Activated T-helper 1 cell treated with anti-CD3 and anti-CD28 coated beads, Interleukin-12 subunit alpha, Interleukin-12 subunit beta, Interleukin-2, Interleukin-4 antibody, amounts not matched to agents 30 ng/mL and 10 ng/mL and 1 ng/mL, durations not matched to agents 14 hours and 24 hours and 36 hours (primary cell): Measurements from ENCODE around the gene FOXJ1. TPM values are rescaled to one million over a fixed set of nuclear protein-coding genes. Genes with fewer than 3 reads are reported as not detected.

ENCODE experiments used
- DNase-seq: peaks from one replicate; pipeline ENCODE4 v3.0.0; 2021; ENCODE audit warnings: low spot score
- H3K27ac Mint-ChIP-seq: one replicate; pipeline ENCODE4 v1.8.0; 2021; ENCODE audit warnings: mild to moderate bottlenecking, mixed read lengths
- H3K27me3 Mint-ChIP-seq: one replicate; pipeline ENCODE4 v1.8.0; 2022; ENCODE audit warnings: mild to moderate bottlenecking, moderate library complexity, mixed read lengths; ENCODE audit not compliant: insufficient read depth
- H3K36me3 Mint-ChIP-seq: one replicate; pipeline ENCODE4 v1.8.0; 2021; ENCODE audit warnings: low read depth, mixed read lengths
- H3K4me1 Mint-ChIP-seq: one replicate; pipeline ENCODE4 v1.8.0; 2021; ENCODE audit warnings: low read depth, mixed read lengths
- H3K4me3 Mint-ChIP-seq: one replicate; pipeline ENCODE4 v1.8.0; 2021; ENCODE audit warnings: mild to moderate bottlenecking, moderate library complexity, mixed read lengths
- H3K9me3 Mint-ChIP-seq: one replicate; pipeline ENCODE4 v1.8.0; 2021; ENCODE audit warnings: mixed read lengths
- intact Hi-C: fragments of 100-400 bp; cut with micrococcal nuclease; formaldehyde crosslinking; loops from one replicate; pipeline ENCODE4 v1.15.1; 2024
- total RNA-seq: library from RNA; stranded (reverse); gene quantifications from 2 replicates; pipeline ENCODE4 v1.2.3, GENCODE V29; 2022

The FOXJ1 gene
- total RNA-seq, 1 donor from 2014 or later, result not detected

DNA sequence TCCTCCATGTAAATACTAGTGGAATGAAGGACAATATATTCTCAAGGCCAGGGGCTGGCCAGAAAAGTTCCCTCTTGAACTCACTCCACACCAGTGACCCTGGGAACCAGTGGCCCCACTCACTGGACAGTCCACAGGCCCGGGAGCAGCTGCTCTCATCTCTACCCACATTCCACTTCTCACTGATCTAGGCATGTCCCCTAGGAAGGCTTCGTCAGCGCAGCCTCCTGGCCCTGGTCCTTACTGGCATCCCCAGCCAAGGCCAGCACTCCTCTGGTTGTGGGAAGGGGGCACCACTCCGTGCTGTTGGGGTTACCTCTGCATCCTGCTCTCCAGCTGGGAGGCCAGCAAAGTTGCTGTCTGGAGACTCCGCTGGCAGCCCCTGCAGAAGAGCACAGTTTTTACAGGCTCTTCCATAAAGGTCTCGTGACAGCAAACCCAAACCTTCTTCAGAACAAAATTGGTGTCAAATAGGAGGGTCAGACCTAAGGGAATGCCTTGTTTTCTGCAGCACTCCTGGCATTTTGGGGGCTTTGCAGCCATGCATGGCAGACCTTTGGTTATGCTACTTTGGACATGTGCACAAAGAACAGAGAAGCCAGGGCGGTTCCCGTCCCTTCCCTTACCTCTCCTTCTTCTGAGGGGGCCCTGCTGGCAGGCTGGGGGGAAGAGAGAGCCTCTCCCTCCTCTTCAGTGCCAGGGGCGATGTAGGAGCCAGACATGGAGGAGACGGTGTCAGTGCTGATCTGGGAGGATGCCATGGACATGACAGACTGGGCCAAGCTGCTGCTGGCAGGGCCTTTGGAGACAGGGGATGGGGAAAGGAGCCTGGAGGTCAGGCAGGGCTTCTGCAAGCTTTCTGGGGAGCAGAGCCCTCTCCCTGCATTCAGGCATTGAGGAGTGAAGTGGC lies 14.1 kb upstream of the FOXJ1 start:
- Mint-ChIP-seq H3K4me3 (no peak overlapping the region), H3K27ac (no peak overlapping the region), H3K36me3 (peaks cover 62% of the 10 kb centered on the region), H3K4me1 (peaks cover 26% of the 10 kb centered on the region), H3K27me3 (no peaks in the 10 kb centered on the region), H3K9me3 (no peaks in the 10 kb centered on the region)
- intact Hi-C loops, result no loop called here
- no peak for DNase-seq

- no peaks in the 10 kb centered on the region for H3K9me3 Mint-ChIP-seq
- DNase-seq, result no peak
- no peak overlapping the region for H3K27ac Mint-ChIP-seq
- H3K36me3 Mint-ChIP-seq, result peaks cover 59% of the 10 kb centered on the region
- intact Hi-C loops, result no loop called here
- H3K4me3 Mint-ChIP-seq, result no peak overlapping the region
- peaks cover 26% of the 10 kb centered on the region for H3K4me1 Mint-ChIP-seq
- H3K27me3 Mint-ChIP-seq, result no peaks in the 10 kb centered on the region
Observed at GRCh38 chr17:76154292-76154691, 13.2 kb upstream of the FOXJ1 start.

GRCh38 chr17:76153640-76154039 lies 12.6 kb upstream of the FOXJ1 start:
- no peaks in the 10 kb centered on the region for H3K27me3 Mint-ChIP-seq
- intact Hi-C loops, result no loop called here
- no peaks in the 10 kb centered on the region for H3K9me3 Mint-ChIP-seq
- H3K36me3 Mint-ChIP-seq, result peaks cover 53% of the 10 kb centered on the region
- no peak overlapping the region for H3K27ac Mint-ChIP-seq
- peaks cover 26% of the 10 kb centered on the region for H3K4me1 Mint-ChIP-seq
- no peak for DNase-seq
- H3K4me3 Mint-ChIP-seq, result no peak overlapping the region

DNA sequence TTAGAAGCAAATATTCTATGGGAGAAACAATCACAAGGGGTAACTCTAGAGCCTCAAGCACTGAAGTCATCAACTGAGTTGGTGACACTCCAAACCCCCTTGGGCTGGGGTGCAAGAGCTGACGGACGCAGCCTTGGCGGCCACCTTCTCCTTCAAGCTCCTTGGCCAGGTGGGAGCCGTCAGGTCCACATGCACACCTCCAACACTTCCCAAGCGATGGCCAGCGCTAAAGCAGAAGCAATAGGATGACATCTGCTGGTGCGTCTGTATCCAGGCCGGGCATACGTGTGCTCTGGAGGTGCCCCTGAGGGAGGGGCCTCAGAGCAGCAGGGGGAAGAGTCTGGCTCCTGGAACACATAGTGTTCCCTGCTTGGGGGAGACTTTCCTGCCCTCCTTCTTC lies 12.2 kb upstream of the FOXJ1 start:
- intact Hi-C loops, result no loop called here

GRCh38 chr17:76152591-76152990 lies 11.5 kb upstream of the FOXJ1 start:
- Mint-ChIP-seq H3K9me3 (no peaks in the 10 kb centered on the region), H3K27me3 (no peaks in the 10 kb centered on the region), H3K4me3 (no peak overlapping the region), H3K36me3 (peaks cover 44% of the 10 kb centered on the region), H3K4me1 (peaks cover 28% of the 10 kb centered on the region), H3K27ac (no peak overlapping the region)
- no peak for DNase-seq
- intact Hi-C loops, result no loop called here

More for the DNA sequence above, 12.2 kb upstream of the FOXJ1 start:
- H3K4me3 Mint-ChIP-seq, result no peak overlapping the region
- no peaks in the 10 kb centered on the region for H3K9me3 Mint-ChIP-seq
- H3K27me3 Mint-ChIP-seq, result no peaks in the 10 kb centered on the region
- H3K4me1 Mint-ChIP-seq, result peaks cover 26% of the 10 kb centered on the region
- H3K27ac Mint-ChIP-seq, result no peak overlapping the region
- peaks cover 50% of the 10 kb centered on the region for H3K36me3 Mint-ChIP-seq
- DNase-seq, result no peak

DNA sequence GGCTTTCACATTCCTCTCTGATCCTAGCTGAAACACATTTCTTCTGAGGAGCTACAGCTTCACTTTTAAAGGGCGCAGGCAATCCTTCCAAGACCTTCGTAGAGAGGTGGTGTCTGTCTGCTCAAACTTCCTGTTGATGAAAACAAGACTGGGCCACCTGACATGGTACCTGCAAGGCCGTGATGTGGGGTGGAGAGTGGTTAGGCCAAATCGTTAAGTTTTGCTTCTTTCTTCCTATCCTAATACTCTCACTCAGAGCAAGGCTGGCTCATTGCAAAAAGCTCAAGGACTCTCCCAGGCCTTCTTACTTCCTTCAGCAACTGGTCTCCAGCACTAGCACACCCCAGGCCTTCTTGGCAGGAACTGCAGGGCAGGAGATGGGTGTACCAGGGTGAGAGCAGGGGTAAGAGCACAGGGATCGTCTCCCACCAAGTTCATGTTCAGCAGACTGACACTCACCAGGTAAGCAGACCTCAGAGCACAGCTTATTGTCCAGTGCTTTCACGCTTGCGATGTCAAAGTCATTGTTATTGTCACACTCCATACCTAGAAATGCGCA lies 10.9 kb upstream of the FOXJ1 start:
- peaks cover 40% of the 10 kb centered on the region for H3K36me3 Mint-ChIP-seq
- H3K4me1 Mint-ChIP-seq, result peaks cover 34% of the 10 kb centered on the region
- no peak overlapping the region for H3K4me3 Mint-ChIP-seq
- no peaks in the 10 kb centered on the region for H3K27me3 Mint-ChIP-seq
- no peak for DNase-seq
- no peaks in the 10 kb centered on the region for H3K9me3 Mint-ChIP-seq
- H3K27ac Mint-ChIP-seq, result peak overlapping the region; percentile 12
- intact Hi-C loops, result no loop called here

- Mint-ChIP-seq H3K27ac (peak overlapping the region; percentile 31), H3K9me3 (no peaks in the 10 kb centered on the region), H3K27me3 (no peaks in the 10 kb centered on the region), H3K36me3 (peaks cover 32% of the 10 kb centered on the region), H3K4me1 (peaks cover 44% of the 10 kb centered on the region), H3K4me3 (no peak overlapping the region)
- no peak for DNase-seq
- intact Hi-C loops, result no loop called here
Observed at GRCh38 chr17:76150712-76151622, 9.9 kb upstream of the FOXJ1 start.

DNA sequence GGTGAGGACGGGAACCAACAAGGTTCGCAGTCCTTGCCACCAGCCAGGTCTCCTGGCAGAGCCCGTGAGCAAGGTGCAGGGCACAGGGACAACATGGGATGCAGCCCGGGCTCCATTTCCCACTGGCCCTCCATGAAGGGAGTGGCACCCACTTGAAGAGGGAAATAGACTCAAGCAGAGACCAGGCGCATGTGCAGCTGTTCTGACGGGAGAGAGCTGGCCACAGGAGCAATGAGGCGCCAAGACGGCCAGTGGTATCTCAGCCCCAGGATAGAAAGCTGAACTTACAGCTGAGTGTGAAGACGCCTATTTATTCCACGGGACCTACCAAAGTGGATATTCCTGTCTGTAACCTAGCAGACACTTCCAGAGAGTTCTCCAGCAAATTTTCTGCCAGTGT lies 8.2 kb upstream of the FOXJ1 start:
- Mint-ChIP-seq H3K36me3 (peaks cover 29% of the 10 kb centered on the region), H3K9me3 (no peaks in the 10 kb centered on the region), H3K4me1 (peaks cover 59% of the 10 kb centered on the region), H3K4me3 (no peak overlapping the region), H3K27me3 (no peaks in the 10 kb centered on the region), H3K27ac (no peak overlapping the region)
- intact Hi-C loops, result no loop called here
- DNase-seq, result no peak

- Mint-ChIP-seq H3K36me3 (peaks cover 25% of the 10 kb centered on the region), H3K27ac (no peak overlapping the region)
Observed at GRCh38 chr17:76148015-76148326, 6.9 kb upstream of the FOXJ1 start.

DNA sequence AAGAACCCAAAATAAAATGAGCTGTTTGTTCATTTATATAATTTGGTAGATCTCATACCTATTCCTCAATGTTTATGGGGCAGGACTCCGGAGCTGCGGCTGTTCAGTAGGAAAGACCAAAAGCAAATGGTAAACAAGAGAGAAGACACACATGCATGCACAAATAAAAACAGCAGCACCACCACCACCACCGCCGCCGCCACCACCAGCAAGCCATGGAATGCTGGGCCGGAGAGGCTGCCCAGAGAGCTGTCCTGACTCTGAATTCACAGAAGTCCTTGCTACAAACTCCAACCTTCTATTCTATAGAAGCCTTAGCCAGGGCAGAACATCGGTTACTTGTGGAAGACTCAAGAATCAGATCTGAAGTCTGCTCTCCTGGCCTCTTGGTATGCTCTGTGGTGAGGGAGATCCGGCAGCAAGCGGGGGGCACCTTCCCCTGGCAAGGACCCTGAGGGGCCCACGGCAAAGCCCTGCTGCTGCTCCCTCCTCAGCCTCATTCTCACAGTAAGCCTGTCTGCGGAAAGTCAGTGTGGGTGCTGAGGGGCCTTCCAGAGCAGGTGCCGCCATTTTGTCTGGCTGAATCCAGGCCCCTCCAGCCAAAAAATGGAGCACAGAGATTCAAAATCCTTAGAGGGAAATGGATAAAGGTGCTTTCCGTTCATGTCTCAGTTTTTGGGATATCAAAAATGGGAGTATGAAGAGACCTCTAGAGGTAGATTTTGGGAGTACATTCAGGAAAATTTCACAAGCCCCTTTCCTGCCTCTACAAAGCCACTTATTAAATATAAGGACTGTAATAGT lies 6.4 kb upstream of the FOXJ1 start:
- H3K9me3 Mint-ChIP-seq, result no peaks in the 10 kb centered on the region
- intact Hi-C loops, result no loop called here
- no peak overlapping the region for H3K4me3 Mint-ChIP-seq
- peaks cover 25% of the 10 kb centered on the region for H3K36me3 Mint-ChIP-seq
- H3K27me3 Mint-ChIP-seq, result no peaks in the 10 kb centered on the region
- peaks cover 68% of the 10 kb centered on the region for H3K4me1 Mint-ChIP-seq
- no peak overlapping the region for H3K27ac Mint-ChIP-seq
- DNase-seq, result no peak

More at GRCh38 chr17:76148015-76148326, 6.9 kb upstream of the FOXJ1 start:
- no peaks in the 10 kb centered on the region for H3K27me3 Mint-ChIP-seq
- no peaks in the 10 kb centered on the region for H3K9me3 Mint-ChIP-seq
- DNase-seq, result no peak
- peaks cover 68% of the 10 kb centered on the region for H3K4me1 Mint-ChIP-seq
- no peak overlapping the region for H3K4me3 Mint-ChIP-seq
- intact Hi-C loops, result no loop called here

DNA sequence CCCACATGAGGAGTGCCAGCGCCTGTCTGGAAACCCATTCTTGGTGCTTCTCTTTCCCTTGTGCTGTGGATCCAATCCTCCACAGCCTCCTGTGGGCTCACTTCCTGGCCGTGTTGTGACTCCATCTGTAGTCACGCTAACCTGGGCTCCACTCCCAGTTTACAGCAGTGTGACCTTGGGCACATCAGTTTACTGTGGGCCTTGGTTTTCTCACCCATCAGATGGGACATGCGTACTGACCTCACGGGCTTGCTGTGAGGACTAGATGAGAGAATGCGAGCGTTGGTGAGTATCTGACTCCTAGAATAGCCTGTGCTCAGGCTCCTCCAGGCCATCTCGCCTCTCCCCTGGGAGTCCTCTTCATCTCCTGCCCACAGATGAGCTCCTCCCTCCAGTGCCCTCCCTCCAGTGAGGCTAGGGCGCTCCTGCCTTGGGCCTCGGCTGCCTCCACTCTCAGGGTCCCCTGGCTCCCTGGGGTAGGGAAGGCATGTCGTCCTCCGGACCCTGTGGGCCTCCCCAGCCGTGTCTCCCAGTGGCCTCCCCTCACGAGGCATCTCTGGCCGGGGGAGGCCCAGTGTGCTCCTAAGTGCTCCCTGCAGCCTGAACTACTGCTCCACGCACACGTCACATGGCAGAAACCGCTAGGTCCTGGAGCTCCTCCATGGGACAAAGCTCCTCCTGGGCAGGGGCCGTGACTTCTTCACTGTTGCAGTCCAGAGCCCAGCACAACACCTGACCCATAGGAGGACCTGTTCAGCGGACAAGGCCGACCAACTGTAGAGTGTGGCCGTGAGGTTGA lies 5.2 kb upstream of the FOXJ1 start:
- intact Hi-C loops, result no loop called here
- Mint-ChIP-seq H3K4me3 (peak overlapping the region; percentile 20), H3K36me3 (peaks cover 13% of the 10 kb centered on the region), H3K4me1 (peaks cover 66% of the 10 kb centered on the region), H3K27ac (peak overlapping the region; percentile 94), H3K27me3 (no peaks in the 10 kb centered on the region), H3K9me3 (no peaks in the 10 kb centered on the region)
- no peak for DNase-seq
